ENCODE results near the gene DPAGT1. TPM values are rescaled to one million over a fixed set of nuclear protein-coding genes. Genes with fewer than 3 reads are reported as not detected.
"Not testable (repeated sequence)": the region's sequence is repeated elsewhere in the genome, so short reads cannot be mapped to it uniquely, and the experiment has no call there.

DPAGT1 gene
- total RNA-seq, 2 donors from 2014 or later, result 26.7 to 62.6 TPM

GRCh38 chr11:119147604-119148333 lies 46.1 kb upstream of the DPAGT1 start:
- Histone ChIP-seq H3K27ac (no peak overlapping the region), H3K9me3 (no peaks in the 10 kb centered on the region)
- WGBS, 2 donors, result 62 to 63% methylated on average over 6 of the region's 6 CpGs

GRCh38 chr11:119145551-119145950 lies 43.9 kb upstream of the DPAGT1 start:
- intact Hi-C loops (cut with DNase I), result no loop called here
- ATAC-seq (no peak), DNase-seq (no peak)
- no peak for TF ChIP-seq CTCF (IDR thresholded peaks at IDR 0.05)
- TF ChIP-seq POLR2A (IDR thresholded peaks at IDR 0.05), result no peak
- 35 to 51% methylated on average over 3 of the region's 3 CpGs for WGBS, 2 donors
- peaks cover 0 to 11% of the 10 kb centered on the region in 2 donors for H3K27me3 ChIP-seq
- no peak overlapping the region for H3K27ac ChIP-seq
- H3K4me3 ChIP-seq, result no peak overlapping the region
- no peaks in the 10 kb centered on the region for H3K9me3 ChIP-seq
- no peaks in the 10 kb centered on the region for H3K36me3 ChIP-seq (replicated peaks in 1 of 2; ENCODE audit: insufficient read depth in 1 of 2, low read depth in 2 of 2)
- H3K4me1 ChIP-seq, result peaks cover 17% of the 10 kb centered on the region

More at GRCh38 chr11:119147604-119148333, 46.1 kb upstream of the DPAGT1 start:
- intact Hi-C loops (cut with DNase I), result no loop called here
- Histone ChIP-seq H3K27me3 (peaks cover 0 to 11% of the 10 kb centered on the region in 2 donors), H3K4me3 (no peak overlapping the region), H3K4me1 (peaks cover 17% of the 10 kb centered on the region), H3K36me3 (replicated peaks in 1 of 2; ENCODE audit: insufficient read depth in 1 of 2, low read depth in 2 of 2) (no peaks in the 10 kb centered on the region)
- ATAC-seq (no peak), DNase-seq (no peak)
- no peak for TF ChIP-seq CTCF (IDR thresholded peaks at IDR 0.05)
- no peak for TF ChIP-seq POLR2A (IDR thresholded peaks at IDR 0.05)

GRCh38 chr11:119144825-119145486 lies 43.3 kb upstream of the DPAGT1 start:
- peak; percentile 66 to 76 (median 70) for DNase-seq
- TF ChIP-seq POLR2A (IDR thresholded peaks at IDR 0.05) (no peak), CTCF (IDR thresholded peaks at IDR 0.05) (peak; percentile 39 to 67 (median 58))
- intact Hi-C loops (cut with DNase I), result no loop called here
- Histone ChIP-seq H3K27me3 (peaks cover 0 to 10% of the 10 kb centered on the region in 2 donors), H3K4me1 (peaks cover 17% of the 10 kb centered on the region), H3K27ac (no peak overlapping the region), H3K36me3 (replicated peaks in 1 of 2; ENCODE audit: insufficient read depth in 1 of 2, low read depth in 2 of 2) (no peaks in the 10 kb centered on the region), H3K9me3 (no peaks in the 10 kb centered on the region), H3K4me3 (no peak overlapping the region)
- peak; percentile 81 for ATAC-seq
- 12 to 13% methylated on average over 7 of the region's 7 CpGs for WGBS, 2 donors

GRCh38 chr11:119139276-119139675 lies 37.6 kb upstream of the DPAGT1 start:
- WGBS, 2 donors, result 80 to 84% methylated on average over 10 of the region's 10 CpGs
- DNase-seq; intact Hi-C loops (cut with DNase I); H3K4me3 ChIP-seq; H3K27ac ChIP-seq; H3K4me1 ChIP-seq; H3K9me3 ChIP-seq; H3K27me3 ChIP-seq; H3K36me3 ChIP-seq (replicated peaks in 1 of 2; ENCODE audit: insufficient read depth in 1 of 2, low read depth in 2 of 2); ATAC-seq: not testable (repeated sequence)

- peak; percentile 76 for ATAC-seq
- Histone ChIP-seq H3K9me3 (no peaks in the 10 kb centered on the region), H3K4me3 (no peak overlapping the region), H3K27ac (no peak overlapping the region), H3K36me3 (replicated peaks in 1 of 2; ENCODE audit: insufficient read depth in 1 of 2, low read depth in 2 of 2) (peaks cover 10 to 31% of the 10 kb centered on the region in 2 donors), H3K27me3 (no peaks in the 10 kb centered on the region), H3K4me1 (no peaks in the 10 kb centered on the region)
- intact Hi-C loops (cut with DNase I), result no loop called here
- peak; percentile 42 to 65 (median 56) for DNase-seq
- 28 to 46% methylated on average over 4 of the region's 4 CpGs for WGBS, 2 donors
- TF ChIP-seq CTCF (IDR thresholded peaks at IDR 0.05), result peak in 6 of 7 experiments; percentile 44 to 62 (median 53)
- TF ChIP-seq POLR2A (IDR thresholded peaks at IDR 0.05), result no peak
Observed at GRCh38 chr11:119134389-119134978, 32.8 kb upstream of the DPAGT1 start.
